Measurements from ENCODE around the gene SNX4.

- TF ChIP-seq CTCF (IDR thresholded peaks at IDR 0.05; ENCODE audit: low read length) (no peak), EZH2 (IDR thresholded peaks at IDR 0.05; ENCODE audit: borderline replicate concordance, low read length) (no peak)
These were observed 84.8 kb downstream of the SNX4 start for GRCh38 chr3:125435231-125435630.
